Fibroblast of lung (primary cell): ENCODE data around the gene GARIN1A.

Source experiments
- CTCF ChIP-seq, 2 donors: IDR thresholded peaks in 1 of 2; conservative IDR thresholded peaks in 1 of 2; 1 replicate in 1 of 2; 2 replicates in 1 of 2; pipeline ENCODE4 v1.5.1; 2011 to 2012; ENCODE audit warnings: low read length in 2 of 2, control low read depth in 1 of 2, inconsistent platforms in 1 of 2, low read depth in 1 of 2, mild to moderate bottlenecking in 1 of 2
- EZH2 ChIP-seq: IDR thresholded peaks from 2 replicates; pipeline ENCODE4 v1.5.1; 2012; ENCODE audit warnings: low read length, control low read depth, mild to moderate bottlenecking; ENCODE audit errors: missing control alignments

- TF ChIP-seq CTCF (conservative IDR thresholded peaks at IDR 0.05 in 1 of 2, IDR thresholded peaks at IDR 0.05 in 1 of 2; ENCODE audit: low read depth in 1 of 2, low read length in 2 of 2) (no peak), EZH2 (no peak)
Measured at GRCh38 chr7:128662091-128662490, 10.0 kb upstream of the GARIN1A start.
